RWPE2 (cell line): ENCODE results near the gene PPP2R2B.

Experiments
- ATAC-seq: fragments of 200-7000 bp; cut with Tn5 transposase; 3 replicates; pipeline ENCODE4 v1.9.1; 2021; ENCODE audit warnings: low read depth
- DNase-seq: peaks from one replicate; pipeline ENCODE4 v3.0.0-alpha.2; 2020; ENCODE audit warnings: low spot score
- H3K27ac ChIP-seq: fragments of 450-650 bp; 2 replicates; pipeline ENCODE4 v1.5.1; 2017; ENCODE audit warnings: mild to moderate bottlenecking; ENCODE audit not compliant: poor library complexity, severe bottlenecking
- H3K27me3 ChIP-seq: fragments of 250-450 bp; sonication (Bioruptor Pico); 2 replicates; pipeline ENCODE4 v1.5.1; 2021; ENCODE audit warnings: mild to moderate bottlenecking, moderate library complexity; ENCODE audit not compliant: insufficient read depth, poor library complexity, severe bottlenecking
- H3K36me3 ChIP-seq: fragments of 250-450 bp; sonication (Bioruptor Pico); 2 replicates; pipeline ENCODE4 v1.5.1; 2020; ENCODE audit warnings: low read depth, mild to moderate bottlenecking, moderate library complexity
- H3K4me1 ChIP-seq: fragments of 250-450 bp; sonication (Bioruptor Pico); 2 replicates; pipeline ENCODE4 v1.5.1; 2021; ENCODE audit warnings: mild to moderate bottlenecking, moderate library complexity; ENCODE audit not compliant: insufficient read depth, poor library complexity, severe bottlenecking
- H3K4me3 ChIP-seq: fragments of 250-450 bp; sonication (Bioruptor Pico); 2 replicates; pipeline ENCODE4 v1.5.1; 2021; ENCODE audit warnings: mild to moderate bottlenecking, moderate library complexity; ENCODE audit not compliant: severe bottlenecking
- H3K9me3 ChIP-seq: fragments of 250-450 bp; sonication (Bioruptor Pico); 2 replicates; pipeline ENCODE4 v1.5.1; 2021; ENCODE audit warnings: mild to moderate bottlenecking, moderate library complexity; ENCODE audit not compliant: severe bottlenecking
- CTCF ChIP-seq: fragments of 450-650 bp; IDR thresholded peaks from one replicate; pipeline ENCODE4 v1.5.1; 2017; ENCODE audit warnings: mild to moderate bottlenecking, moderate library complexity; ENCODE audit not compliant: poor library complexity, severe bottlenecking

Gene PPP2R2B

GRCh38 chr5:146877783-146878475 is 628 bp downstream of the PPP2R2B start:
- no peak for TF ChIP-seq CTCF
- H3K9me3 ChIP-seq, result no peaks in the 10 kb centered on the region
- H3K27me3 ChIP-seq, result peaks cover 4% of the 10 kb centered on the region
- no peak overlapping the region for H3K27ac ChIP-seq
- peaks cover 2% of the 10 kb centered on the region for H3K4me1 ChIP-seq
- DNase-seq, result peak; percentile 65
- H3K4me3 ChIP-seq, result peak overlapping the region; percentile 39
- ATAC-seq, result peak; percentile 55
- no peaks in the 10 kb centered on the region for H3K36me3 ChIP-seq

- Histone ChIP-seq H3K36me3 (no peaks in the 10 kb centered on the region), H3K9me3 (no peaks in the 10 kb centered on the region), H3K4me3 (peak overlapping the region; percentile 39), H3K27ac (no peak overlapping the region), H3K4me1 (no peaks in the 10 kb centered on the region), H3K27me3 (peaks cover 4% of the 10 kb centered on the region)
- ATAC-seq, result no peak
- no peak for DNase-seq
- TF ChIP-seq CTCF, result no peak
These were observed 1.3 kb downstream of the PPP2R2B start for GRCh38 chr5:146877178-146877681.

GRCh38 chr5:146873186-146873917 is 5.2 kb downstream of the PPP2R2B start:
- Histone ChIP-seq H3K4me1 (no peaks in the 10 kb centered on the region), H3K36me3 (no peaks in the 10 kb centered on the region), H3K9me3 (no peaks in the 10 kb centered on the region), H3K27ac (no peak overlapping the region), H3K4me3 (no peak overlapping the region), H3K27me3 (peaks cover 4% of the 10 kb centered on the region)
- TF ChIP-seq CTCF, result no peak
- ATAC-seq (no peak), DNase-seq (no peak)

GRCh38 chr5:146872188-146872587 is 6.4 kb downstream of the PPP2R2B start:
- ATAC-seq, result no peak
- no peaks in the 10 kb centered on the region for H3K36me3 ChIP-seq
- no peak for TF ChIP-seq CTCF
- no peak overlapping the region for H3K4me3 ChIP-seq
- H3K4me1 ChIP-seq, result no peaks in the 10 kb centered on the region
- no peaks in the 10 kb centered on the region for H3K9me3 ChIP-seq
- no peak for DNase-seq
- H3K27ac ChIP-seq, result no peak overlapping the region
- peaks cover 4% of the 10 kb centered on the region for H3K27me3 ChIP-seq
